ENCODE measurements around the gene CD200R1.
A peak's percentile ranks its signal among the peaks of the same experiment; 100 is the strongest.
"Not testable (repeated sequence)": the region's sequence is repeated elsewhere in the genome, so short reads cannot be mapped to it uniquely, and the experiment has no call there.

The CD200R1 gene

GRCh38 chr3:112973325-112974177 is 1.4 kb downstream of the CD200R1 start:
- peak; percentile 67 for DNase-seq

- DNase-seq: no peak
These were observed 2.7 kb downstream of the CD200R1 start for GRCh38 chr3:112972158-112972557.

GRCh38 chr3:112967828-112968227 is 7.1 kb downstream of the CD200R1 start:
- DNase-seq: no peak

- DNase-seq: no peak
These were observed 7.5 kb downstream of the CD200R1 start for GRCh38 chr3:112967425-112967824.

GRCh38 chr3:112966633-112967032 is 8.3 kb downstream of the CD200R1 start:
- DNase-seq: no peak

GRCh38 chr3:112965656-112966055 is 9.2 kb downstream of the CD200R1 start:
- no peak for DNase-seq

GRCh38 chr3:112963683-112964082 is 11.2 kb downstream of the CD200R1 start:
- DNase-seq: no peak

GRCh38 chr3:112958811-112959560 is 15.9 kb downstream of the CD200R1 start:
- DNase-seq: no peak

GRCh38 chr3:112956351-112956750 is 18.6 kb downstream of the CD200R1 start:
- DNase-seq: no peak

GRCh38 chr3:112948346-112948838 is 26.5 kb downstream of the CD200R1 start:
- no peak for DNase-seq

GRCh38 chr3:112931736-112932521 is 43.0 kb downstream of the CD200R1 start:
- no peak for DNase-seq

- DNase-seq: no peak
These were observed 44.1 kb downstream of the CD200R1 start for GRCh38 chr3:112930771-112931170.

GRCh38 chr3:112925969-112926368 is 48.9 kb downstream of the CD200R1 start:
- DNase-seq: no peak

GRCh38 chr3:112925560-112925959 is 49.3 kb downstream of the CD200R1 start:
- no peak for DNase-seq

GRCh38 chr3:112919541-112919940 is 55.4 kb downstream of the CD200R1 start:
- DNase-seq: not testable (repeated sequence)

GRCh38 chr3:112908252-112908651 is 66.7 kb downstream of the CD200R1 start:
- no peak for DNase-seq

- DNase-seq: no peak
These were observed 70.1 kb downstream of the CD200R1 start for GRCh38 chr3:112904786-112905185.

- no peak for DNase-seq
These were observed 74.8 kb downstream of the CD200R1 start for GRCh38 chr3:112900113-112900512.

- DNase-seq: no peak
These were observed 77.1 kb downstream of the CD200R1 start for GRCh38 chr3:112897791-112898190.

- DNase-seq: no peak
These were observed 80.6 kb downstream of the CD200R1 start for GRCh38 chr3:112894258-112894657.

- DNase-seq: no peak
These were observed 85.5 kb downstream of the CD200R1 start for GRCh38 chr3:112889357-112889756.

- DNase-seq: no peak
These were observed 86.4 kb downstream of the CD200R1 start for GRCh38 chr3:112888381-112889085.

Data from stimulated activated naive CD4-positive, alpha-beta T cell treated with Interleukin-2 at 50 U/mL for 16 hours (primary cell).